Ascending aorta (tissue), 2 donors: ENCODE results near the gene THEM4. TPM values are rescaled to one million over a fixed set of nuclear protein-coding genes. Genes with fewer than 3 reads are reported as not detected.

Experiments
- DNase-seq, 2 donors: peaks; one replicate each; pipeline ENCODE4 v3.0.0-alpha.2; 2019; ENCODE audit warnings: low spot score in 2 of 2
- H3K27ac ChIP-seq, 2 donors: fragments of 200-600 bp; sonication (generic); one replicate each; pipeline ENCODE4 v1.5.1; 2016 to 2017; ENCODE audit warnings: mild to moderate bottlenecking in 1 of 2
- H3K27me3 ChIP-seq: fragments of 200-600 bp; sonication (generic); one replicate; pipeline ENCODE4 v1.5.1; 2017
- H3K36me3 ChIP-seq, 2 donors: fragments of 200-600 bp; sonication (generic); one replicate each; pipeline ENCODE4 v1.5.1; 2016
- H3K4me1 ChIP-seq, 2 donors: fragments of 200-600 bp; sonication (generic); one replicate each; pipeline ENCODE4 v1.5.1; 2016 to 2017; ENCODE audit warnings: mild to moderate bottlenecking in 1 of 2
- H3K4me3 ChIP-seq, 2 donors: fragments of 200-600 bp; sonication (generic); one replicate each; pipeline ENCODE4 v1.5.1; 2016 to 2017; ENCODE audit warnings: mild to moderate bottlenecking in 1 of 2
- H3K9me3 ChIP-seq, 2 donors: fragments of 200-600 bp; sonication (generic); one replicate each; pipeline ENCODE4 v1.5.1; 2016
- CTCF ChIP-seq, 3 experiments: fragments of 200-600 bp in 2 of 3; fragments of 450-650 bp in 1 of 3; sonication (generic) in 2 of 3; IDR thresholded peaks; one replicate each; pipeline ENCODE4 v1.5.1; 2016 to 2019; ENCODE audit warnings: antibody characterized with exemption in 3 of 3, mild to moderate bottlenecking in 1 of 3, moderate library complexity in 1 of 3
- intact Hi-C: fragments of 100-400 bp; cut with DNase I; formaldehyde crosslinking; loops from one replicate; pipeline ENCODE4 v1.15.1; 2023
- total RNA-seq: library from RNA; depleted of rRNA; stranded (reverse); fragments of >200 nt; gene quantifications from one replicate; pipeline ENCODE4 v1.1.0, GENCODE V29; 2016

The THEM4 gene
- total RNA-seq, 1 donor from 2014 or later = 7.7 TPM

GRCh38 chr1:151949371-151950193 lies 40.3 kb upstream of the THEM4 start:
- Histone ChIP-seq H3K36me3 (no peaks in the 10 kb centered on the region), H3K4me3 (no peak overlapping the region), H3K27ac (no peak overlapping the region), H3K27me3 (no peaks in the 10 kb centered on the region), H3K9me3 (no peaks in the 10 kb centered on the region), H3K4me1 (peaks cover 0 to 18% of the 10 kb centered on the region in 2 donors)
- no peak for DNase-seq
- intact Hi-C loops = no loop called here
- TF ChIP-seq CTCF (IDR thresholded peaks at IDR 0.05) = no peak

GRCh38 chr1:151948506-151948905 lies 39.2 kb upstream of the THEM4 start:
- intact Hi-C loops = no loop called here
- no peak for TF ChIP-seq CTCF (IDR thresholded peaks at IDR 0.05)
- no peaks in the 10 kb centered on the region for H3K27me3 ChIP-seq

DNA sequence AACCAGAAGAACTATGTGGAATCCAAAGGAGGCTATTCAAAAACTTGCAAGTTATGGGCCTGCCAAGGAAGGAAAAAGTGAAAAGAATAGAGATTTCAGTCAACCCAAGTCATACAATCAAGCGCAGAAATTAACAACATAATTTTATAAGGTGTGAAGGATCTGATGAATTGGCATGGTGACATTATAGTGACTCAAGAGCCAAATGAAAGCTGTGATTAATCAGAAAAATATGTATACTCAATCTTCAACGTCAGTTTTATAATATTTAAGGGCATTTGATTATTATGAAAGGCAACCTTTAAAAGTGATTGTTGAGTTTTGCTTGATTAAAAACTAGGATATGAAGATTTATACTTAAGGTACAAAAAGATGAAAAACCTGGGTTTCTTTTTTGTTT lies 37.8 kb upstream of the THEM4 start:
- no peaks in the 10 kb centered on the region for H3K9me3 ChIP-seq
- H3K27ac ChIP-seq = peak overlapping the region in 1 of 2 donors; percentile 82
- peaks cover 0 to 26% of the 10 kb centered on the region in 2 donors for H3K4me1 ChIP-seq
- intact Hi-C loops = no loop called here
- no peak overlapping the region for H3K4me3 ChIP-seq
- no peaks in the 10 kb centered on the region for H3K36me3 ChIP-seq
- H3K27me3 ChIP-seq = no peaks in the 10 kb centered on the region
- no peak for TF ChIP-seq CTCF (IDR thresholded peaks at IDR 0.05)
- DNase-seq = no peak

More at GRCh38 chr1:151948506-151948905, 39.2 kb upstream of the THEM4 start:
- peaks cover 0 to 26% of the 10 kb centered on the region in 2 donors for H3K4me1 ChIP-seq
- H3K27ac ChIP-seq = no peak overlapping the region
- DNase-seq = no peak
- H3K36me3 ChIP-seq = no peaks in the 10 kb centered on the region
- no peaks in the 10 kb centered on the region for H3K9me3 ChIP-seq
- no peak overlapping the region for H3K4me3 ChIP-seq

DNA sequence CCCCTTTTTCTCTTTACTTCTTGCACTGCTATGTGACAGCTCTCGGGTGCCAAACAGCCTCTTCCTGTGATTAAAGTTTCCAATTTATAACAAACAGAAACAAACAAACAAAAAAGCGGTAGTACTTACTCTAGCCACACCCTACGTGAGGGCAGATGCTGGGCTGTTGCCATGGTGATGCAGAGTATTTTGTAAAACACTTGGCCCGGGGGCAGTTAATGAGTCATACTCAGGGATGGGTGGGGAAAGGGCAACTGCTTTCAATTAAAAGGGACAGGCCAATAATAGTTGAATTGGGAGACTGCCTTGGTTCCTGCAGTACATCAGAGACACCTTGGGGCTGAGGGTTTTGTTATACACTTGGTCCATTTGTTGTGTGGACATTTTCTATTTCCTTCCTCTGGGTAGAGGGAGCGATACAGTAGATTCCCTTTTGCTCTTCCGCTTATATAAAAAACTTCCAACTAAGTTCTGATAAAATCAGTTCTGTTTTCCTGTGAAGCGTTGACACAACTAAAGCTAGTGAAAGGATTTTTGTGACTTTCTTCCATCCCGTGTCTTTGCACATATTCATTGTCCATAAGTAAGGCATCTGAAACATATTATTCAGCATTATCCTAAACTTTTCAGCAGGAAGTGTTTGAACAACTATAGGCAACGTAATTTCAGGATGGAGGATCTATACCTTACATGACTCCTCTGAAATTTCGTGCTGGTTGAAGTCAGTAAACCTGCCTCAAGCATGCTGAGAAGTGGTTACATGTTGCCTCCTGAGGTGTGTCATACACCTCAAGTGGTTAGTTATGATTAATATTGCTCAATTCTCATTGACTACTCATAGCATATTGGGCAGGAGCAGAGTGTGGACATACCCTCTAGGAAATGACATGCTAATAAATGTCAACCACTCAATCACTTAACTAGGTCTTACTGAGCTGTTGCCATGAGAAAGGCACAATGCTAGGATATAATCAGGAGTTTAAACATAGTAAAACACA lies 36.7 kb upstream of the THEM4 start:
- H3K4me1 ChIP-seq = peaks cover 0 to 32% of the 10 kb centered on the region in 2 donors
- intact Hi-C loops = loop anchor here (2.0 kb wide), 1 partner anchor 47 kb away; the partner anchor contains the start of gene S100A10
- H3K36me3 ChIP-seq = no peaks in the 10 kb centered on the region
- H3K9me3 ChIP-seq = no peaks in the 10 kb centered on the region
- H3K4me3 ChIP-seq = peak overlapping the region in 1 of 2 donors; percentile 3
- peak in 1 of 3 experiments; percentile 8 for TF ChIP-seq CTCF (IDR thresholded peaks at IDR 0.05)
- H3K27ac ChIP-seq = peak overlapping the region; percentile 72 to 82
- peak; percentile 78 to 95 for DNase-seq
- H3K27me3 ChIP-seq = no peaks in the 10 kb centered on the region

DNA sequence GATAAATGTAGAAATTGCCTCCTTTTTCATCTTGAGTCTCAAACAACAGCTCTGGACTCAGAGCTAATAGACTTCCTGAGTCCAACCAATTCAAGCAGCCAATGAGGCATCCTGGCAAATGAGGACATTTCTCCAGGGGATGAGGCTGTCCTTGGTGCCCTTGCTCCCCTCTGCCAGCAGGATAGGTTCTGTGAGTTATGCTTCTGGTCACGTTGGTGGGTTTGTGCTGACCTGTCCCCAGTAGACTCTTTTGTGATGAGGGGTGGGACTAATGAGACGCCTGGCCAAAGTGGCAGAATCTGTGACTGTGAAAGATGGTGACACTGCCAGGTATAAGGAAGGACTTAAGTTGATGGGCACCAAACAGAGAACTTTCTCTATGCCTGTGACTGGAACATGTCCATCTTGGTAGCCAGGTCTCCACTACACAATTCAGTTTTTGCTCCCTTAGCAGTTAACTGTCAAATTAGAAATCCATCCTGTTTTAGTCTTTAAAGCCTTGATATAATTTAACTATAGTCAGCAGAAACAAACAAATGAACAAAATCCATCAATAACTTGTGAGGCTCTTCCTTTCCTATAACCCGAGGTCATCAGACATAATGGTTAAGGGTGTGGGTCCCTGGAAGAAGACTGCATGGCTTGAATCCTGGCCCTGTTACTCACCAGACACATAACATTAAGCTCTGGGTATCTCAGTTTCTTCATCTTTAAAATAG lies 35.7 kb upstream of the THEM4 start:
- no peak for TF ChIP-seq CTCF (IDR thresholded peaks at IDR 0.05)
- Histone ChIP-seq H3K27ac (peak overlapping the region; percentile 72 to 82), H3K36me3 (no peaks in the 10 kb centered on the region), H3K4me3 (no peak overlapping the region), H3K9me3 (no peaks in the 10 kb centered on the region), H3K27me3 (no peaks in the 10 kb centered on the region), H3K4me1 (peaks cover 0 to 36% of the 10 kb centered on the region in 2 donors)
- DNase-seq = no peak
- intact Hi-C loops = loop anchor here (2.0 kb wide), 1 partner anchor 48 kb away; the partner anchor contains the start of gene S100A10
